8988T (cell line): ENCODE results near the gene HLA-DOA.

Source experiments
- DNase-seq: peaks from one replicate; pipeline ENCODE4 v3.0.0; 2011

Gene HLA-DOA

GRCh38 chr6:32977272-32977952 is 32.0 kb downstream of the HLA-DOA start:
- no peak for DNase-seq

- no peak for DNase-seq
Measured at GRCh38 chr6:32976334-32977069, 32.9 kb downstream of the HLA-DOA start.

GRCh38 chr6:32975886-32976285 is 33.5 kb downstream of the HLA-DOA start:
- no peak for DNase-seq

GRCh38 chr6:32974541-32975308 is 34.7 kb downstream of the HLA-DOA start:
- DNase-seq, result no peak

- no peak for DNase-seq
Measured at GRCh38 chr6:32974016-32974333, 35.4 kb downstream of the HLA-DOA start.

- no peak for DNase-seq
Measured at GRCh38 chr6:32973144-32974015, 36.0 kb downstream of the HLA-DOA start.

GRCh38 chr6:32972353-32973143 is 36.8 kb downstream of the HLA-DOA start:
- DNase-seq, result no peak

GRCh38 chr6:32971581-32972352 is 37.6 kb downstream of the HLA-DOA start:
- peak; percentile 71 for DNase-seq

- no peak for DNase-seq
Measured at GRCh38 chr6:32971242-32971580, 38.2 kb downstream of the HLA-DOA start.

- no peak for DNase-seq
Measured at GRCh38 chr6:32970413-32971241, 38.8 kb downstream of the HLA-DOA start.

GRCh38 chr6:32969685-32970412 is 39.5 kb downstream of the HLA-DOA start:
- DNase-seq, result no peak

GRCh38 chr6:32968867-32969684 is 40.3 kb downstream of the HLA-DOA start:
- DNase-seq, result peak; percentile 73

GRCh38 chr6:32968093-32968866 is 41.1 kb downstream of the HLA-DOA start, which contains the start of gene BRD2:
Gene BRD2, plus strand, starts transcription at chr6:32968594. Its CDS starts 4,305 bp downstream, at chr6:32972899.
- DNase-seq, result peak; percentile 74

GRCh38 chr6:32967151-32968091 is 42.0 kb downstream of the HLA-DOA start:
- no peak for DNase-seq

GRCh38 chr6:32964776-32965175 is 44.6 kb downstream of the HLA-DOA start:
- DNase-seq, result no peak

GRCh38 chr6:32963866-32964265 is 45.5 kb downstream of the HLA-DOA start:
- no peak for DNase-seq
